Esophagus muscularis mucosa (tissue), 4 donors: ENCODE data around the gene SYNPO2L. TPM values are rescaled to one million over a fixed set of nuclear protein-coding genes. Genes with fewer than 3 reads are reported as not detected.

ENCODE experiments used
- DNase-seq: peaks from one replicate; pipeline ENCODE4 v3.0.0-alpha.2; 2017; ENCODE audit errors: extremely low spot score
- H3K27ac ChIP-seq, 4 donors: fragments of 200-600 bp; sonication (generic); replicated peaks in 1 of 4; 1 replicate in 3 of 4; 2 replicates in 1 of 4; pipeline ENCODE4 v1.5.1; 2016 to 2019; ENCODE audit warnings: mild to moderate bottlenecking in 1 of 4
- H3K27me3 ChIP-seq, 4 donors: fragments of 200-600 bp; sonication (generic); one replicate each; pipeline versions ENCODE4 v1.5.1 to v1.6.0; 2016 to 2019
- H3K36me3 ChIP-seq, 4 donors: fragments of 200-600 bp; sonication (generic); one replicate each; pipeline ENCODE4 v1.5.1; 2016 to 2019
- H3K4me1 ChIP-seq, 4 donors: fragments of 200-600 bp; sonication (generic); one replicate each; pipeline ENCODE4 v1.5.1; 2016 to 2019
- H3K4me3 ChIP-seq, 4 donors: fragments of 200-600 bp; sonication (generic); 1 replicate in 2 of 4; 2 replicates in 2 of 4; pipeline ENCODE4 v1.5.1; 2016 to 2019; ENCODE audit warnings: mild to moderate bottlenecking in 4 of 4, moderate library complexity in 1 of 4
- H3K9me3 ChIP-seq, 4 donors: fragments of 200-600 bp; sonication (generic); 1 replicate in 3 of 4; 2 replicates in 1 of 4; pipeline ENCODE4 v1.5.1; 2016 to 2019
- CTCF ChIP-seq, 3 experiments: fragments of 200-600 bp in 2 of 3; fragments of 450-650 bp in 1 of 3; sonication (generic) in 2 of 3; IDR thresholded peaks; one replicate each; pipeline ENCODE4 v1.5.1; 2017 to 2019; ENCODE audit warnings: antibody characterized with exemption in 3 of 3, mild to moderate bottlenecking in 2 of 3, moderate library complexity in 1 of 3
- EP300 ChIP-seq: sonication (generic); formaldehyde crosslinking; IDR thresholded peaks from one replicate; pipeline ENCODE4 v1.6.1; 2017; ENCODE audit warnings: antibody characterized with exemption
- POLR2A ChIP-seq: fragments of 450-650 bp; IDR thresholded peaks from one replicate; pipeline ENCODE4 v1.6.1; 2017; ENCODE audit warnings: antibody characterized with exemption, moderate library complexity, mild to moderate bottlenecking, low read depth
- POLR2AphosphoS5 ChIP-seq, 2 donors: sonication (generic); formaldehyde crosslinking; IDR thresholded peaks; one replicate each; pipeline ENCODE4 v1.6.1; 2017; ENCODE audit warnings: antibody characterized with exemption in 2 of 2
- WGBS: methylation state at CpG from one replicate; pipeline ENCODE4 v1.1.5; 2018; 5-methylcytosine and 5-hydroxymethylcytosine counted together
- intact Hi-C: fragments of 100-400 bp; cut with DNase I; formaldehyde crosslinking; loops from one replicate; pipeline ENCODE4 v1.15.1; 2023
- total RNA-seq, 4 donors: library from RNA; depleted of rRNA; stranded (reverse); fragments of >200 nt; gene quantifications; one replicate each; pipeline versions ENCODE4 v1.1.0 to v1.2.1, GENCODE V29; 2016

The SYNPO2L gene
- total RNA-seq, 4 donors from 2014 or later = not detected

- Histone ChIP-seq H3K36me3 (no peaks in the 10 kb centered on the region), H3K4me1 (no peaks in the 10 kb centered on the region), H3K4me3 (no peak overlapping the region), H3K27me3 (no peaks in the 10 kb centered on the region), H3K9me3 (no peaks in the 10 kb centered on the region), H3K27ac (no peak overlapping the region)
- TF ChIP-seq POLR2A = no peak
- no peak for TF ChIP-seq POLR2AphosphoS5 (IDR thresholded peaks at IDR 0.05)
- no peak for TF ChIP-seq EP300
- TF ChIP-seq CTCF (IDR thresholded peaks at IDR 0.05) = no peak
- DNase-seq = no peak
- WGBS = 87% methylated on average over 3 of the region's 3 CpGs
- intact Hi-C loops = no loop called here
Observed at GRCh38 chr10:73614720-73615119, 41.1 kb downstream of the SYNPO2L start.

- intact Hi-C loops = no loop called here
- H3K4me1 ChIP-seq = no peaks in the 10 kb centered on the region
- no peaks in the 10 kb centered on the region for H3K27me3 ChIP-seq
- H3K36me3 ChIP-seq = no peaks in the 10 kb centered on the region
- DNase-seq = no peak
- TF ChIP-seq POLR2AphosphoS5 (IDR thresholded peaks at IDR 0.05) = no peak
- TF ChIP-seq CTCF (IDR thresholded peaks at IDR 0.05) = no peak
- no peak for TF ChIP-seq POLR2A
- TF ChIP-seq EP300 = no peak
- no peaks in the 10 kb centered on the region for H3K9me3 ChIP-seq
- no peak overlapping the region for H3K4me3 ChIP-seq
- H3K27ac ChIP-seq = no peak overlapping the region
- WGBS = 88% methylated on average over 4 of the region's 4 CpGs
Observed at GRCh38 chr10:73609116-73609515, 46.7 kb downstream of the SYNPO2L start.

GRCh38 chr10:73601486-73601921 is 54.3 kb downstream of the SYNPO2L start:
- WGBS = 86% methylated on average over 2 of the region's 3 CpGs
- DNase-seq = no peak
- intact Hi-C loops = no loop called here
- Histone ChIP-seq H3K27me3 (no peaks in the 10 kb centered on the region), H3K36me3 (no peaks in the 10 kb centered on the region), H3K9me3 (no peaks in the 10 kb centered on the region), H3K4me1 (no peaks in the 10 kb centered on the region), H3K4me3 (no peak overlapping the region), H3K27ac (no peak overlapping the region)
- TF ChIP-seq POLR2A (no peak), EP300 (no peak), CTCF (IDR thresholded peaks at IDR 0.05) (no peak), POLR2AphosphoS5 (IDR thresholded peaks at IDR 0.05) (no peak)

GRCh38 chr10:73597346-73597745 is 58.5 kb downstream of the SYNPO2L start:
- no peak overlapping the region for H3K4me3 ChIP-seq
- TF ChIP-seq EP300 (no peak), POLR2A (no peak), POLR2AphosphoS5 (IDR thresholded peaks at IDR 0.05) (no peak), CTCF (IDR thresholded peaks at IDR 0.05) (no peak)
- H3K9me3 ChIP-seq = no peaks in the 10 kb centered on the region
- H3K36me3 ChIP-seq = no peaks in the 10 kb centered on the region
- no peaks in the 10 kb centered on the region for H3K4me1 ChIP-seq
- DNase-seq = no peak
- WGBS = 92% methylated on average over 1 of the region's 1 CpG
- intact Hi-C loops = no loop called here
- no peaks in the 10 kb centered on the region for H3K27me3 ChIP-seq
- H3K27ac ChIP-seq = no peak overlapping the region

Other genes starting within 250 kb of the SYNPO2L start
- 100 to 1,000 TPM; 105 to 135 (median 128) TPM for gene ANXA7, start 242.0 kb downstream of the SYNPO2L start, total RNA-seq
- gene MSS51, start 222.5 kb downstream of the SYNPO2L start, total RNA-seq = 1 to 10 TPM in 3 of 4 donors, under 1 TPM in 1; 0.83 to 2.7 (median 1.4) TPM
- 100 to 1,000 TPM in 1 of 4 donors, 10 to 100 TPM in 3; 67.1 to 106 (median 71.6) TPM for gene PPP3CB, start 160.0 kb downstream of the SYNPO2L start, total RNA-seq
- gene USP54, start 64.7 kb downstream of the SYNPO2L start, total RNA-seq = 10 to 100 TPM; 45.6 to 54.8 (median 46.7) TPM
- under 1 TPM in 2 of 4 donors, not detected in 2; 0.17 to 0.29 TPM for gene MYOZ1, start 14.6 kb downstream of the SYNPO2L start, total RNA-seq
- 1 to 10 TPM; 2.3 to 6.6 (median 2.8) TPM for gene AGAP5, start 42.1 kb upstream of the SYNPO2L start, total RNA-seq
- gene SEC24C, start 88.3 kb upstream of the SYNPO2L start, total RNA-seq = 10 to 100 TPM; 42.4 to 61.3 (median 53.5) TPM
- 10 to 100 TPM; 14.9 to 32.0 (median 25.6) TPM for gene CHCHD1, start 126.0 kb upstream of the SYNPO2L start, total RNA-seq
- 100 to 1,000 TPM in 3 of 4 donors, 10 to 100 TPM in 1; 66.4 to 123 (median 107) TPM for gene ZSWIM8, start 129.6 kb upstream of the SYNPO2L start, total RNA-seq
- gene NDST2, start 155.6 kb upstream of the SYNPO2L start, total RNA-seq = 10 to 100 TPM; 26.8 to 38.3 (median 31.1) TPM
- gene CAMK2G, start 218.5 kb upstream of the SYNPO2L start, total RNA-seq = 100 to 1,000 TPM in 3 of 4 donors, 10 to 100 TPM in 1; 96.4 to 201 (median 159) TPM